Thyroid gland (tissue), 4 donors: ENCODE data around the gene ECPAS. TPM values are rescaled to one million over a fixed set of nuclear protein-coding genes. Genes with fewer than 3 reads are reported as not detected.
"Not testable (repeated sequence)": the region's sequence is repeated elsewhere in the genome, so short reads cannot be mapped to it uniquely, and the experiment has no call there.

Experiments used
- DNase-seq, 2 donors: peaks; one replicate each; pipeline ENCODE4 v3.0.0-alpha.2; 2019
- H3K27ac ChIP-seq, 3 donors: fragments of 200-600 bp; sonication (generic); 1 replicate in 2 of 3; 2 replicates in 1 of 3; pipeline ENCODE4 v1.5.1; 2016 to 2019; ENCODE audit warnings: mild to moderate bottlenecking in 1 of 3, moderate library complexity in 1 of 3
- H3K27me3 ChIP-seq: fragments of 200-600 bp; sonication (generic); one replicate; pipeline ENCODE4 v1.5.1; 2019
- H3K36me3 ChIP-seq, 2 donors: fragments of 200-600 bp; sonication (generic); one replicate each; pipeline ENCODE4 v1.5.1; 2016 to 2019
- H3K4me1 ChIP-seq, 2 donors: fragments of 200-600 bp; sonication (generic); one replicate each; pipeline ENCODE4 v1.5.1; 2017 to 2019
- H3K4me3 ChIP-seq, 3 donors: fragments of 200-600 bp; sonication (generic); replicated peaks in 1 of 3; 1 replicate in 2 of 3; 2 replicates in 1 of 3; pipeline ENCODE4 v1.5.1; 2016; ENCODE audit warnings: mild to moderate bottlenecking in 1 of 3
- H3K9me3 ChIP-seq: fragments of 200-600 bp; sonication (generic); one replicate; pipeline ENCODE4 v1.5.1; 2017
- POLR2A ChIP-seq, 2 donors: fragments of 450-650 bp; IDR thresholded peaks; one replicate each; pipeline ENCODE4 v1.6.1; 2017; ENCODE audit warnings: antibody characterized with exemption in 2 of 2, mild to moderate bottlenecking in 2 of 2, moderate library complexity in 1 of 2
- WGBS, 2 donors: methylation state at CpG; one replicate each; pipeline ENCODE4 v1.1.5; 2017; 5-methylcytosine and 5-hydroxymethylcytosine counted together
- intact Hi-C: fragments of 100-400 bp; cut with DNase I; formaldehyde crosslinking; loops from one replicate; pipeline ENCODE4 v1.15.1; 2023
- total RNA-seq, 4 donors: library from RNA; depleted of rRNA; stranded (reverse); fragments of >200 nt; gene quantifications; one replicate each; pipeline ENCODE4 v1.2.3, GENCODE V29; 2016
- TF ChIP-seq, protein P1 (sequence below), 6 experiments: fragments of 200-600 bp in 3 of 6; fragments of 450-650 bp in 3 of 6; sonication (generic) in 3 of 6; IDR thresholded peaks; one replicate each; pipeline ENCODE4 v1.5.1; 2016 to 2019; ENCODE audit warnings: antibody characterized with exemption in 6 of 6, mild to moderate bottlenecking in 2 of 6, inconsistent platforms in 1 of 6, moderate library complexity in 1 of 6

Gene ECPAS
- total RNA-seq, 4 donors from 2014 or later, result 78.1 to 128 (median 81.5) TPM

DNA sequence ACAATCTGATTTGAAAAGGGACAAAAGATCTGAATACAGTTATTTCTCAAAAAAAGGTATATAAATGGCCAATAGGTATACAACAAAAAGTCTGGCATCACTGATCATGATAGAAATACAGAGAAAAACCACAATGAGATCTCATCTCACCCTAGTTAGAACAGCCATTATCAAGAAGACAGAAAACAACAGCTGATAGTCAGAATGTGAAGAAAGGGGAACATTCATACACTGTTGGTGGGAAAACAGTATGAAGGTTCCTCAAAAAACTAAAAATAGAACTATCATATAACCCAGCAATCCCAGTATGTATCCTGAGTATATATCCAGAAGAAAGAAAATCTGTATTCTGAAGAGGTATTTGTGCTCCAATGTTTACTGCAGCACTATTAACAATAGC is 78.5 kb downstream of the ECPAS start:
- peaks cover 36 to 54% of the 10 kb centered on the region in 2 donors for H3K36me3 ChIP-seq
- no peak overlapping the region for H3K27ac ChIP-seq
- intact Hi-C loops, result no loop called here
- H3K4me1 ChIP-seq, result no peaks in the 10 kb centered on the region
- no peaks in the 10 kb centered on the region for H3K27me3 ChIP-seq
- no peak overlapping the region for H3K4me3 ChIP-seq
- TF ChIP-seq POLR2A (IDR thresholded peaks at IDR 0.05), result no peak
- TF ChIP-seq, protein P1, sequence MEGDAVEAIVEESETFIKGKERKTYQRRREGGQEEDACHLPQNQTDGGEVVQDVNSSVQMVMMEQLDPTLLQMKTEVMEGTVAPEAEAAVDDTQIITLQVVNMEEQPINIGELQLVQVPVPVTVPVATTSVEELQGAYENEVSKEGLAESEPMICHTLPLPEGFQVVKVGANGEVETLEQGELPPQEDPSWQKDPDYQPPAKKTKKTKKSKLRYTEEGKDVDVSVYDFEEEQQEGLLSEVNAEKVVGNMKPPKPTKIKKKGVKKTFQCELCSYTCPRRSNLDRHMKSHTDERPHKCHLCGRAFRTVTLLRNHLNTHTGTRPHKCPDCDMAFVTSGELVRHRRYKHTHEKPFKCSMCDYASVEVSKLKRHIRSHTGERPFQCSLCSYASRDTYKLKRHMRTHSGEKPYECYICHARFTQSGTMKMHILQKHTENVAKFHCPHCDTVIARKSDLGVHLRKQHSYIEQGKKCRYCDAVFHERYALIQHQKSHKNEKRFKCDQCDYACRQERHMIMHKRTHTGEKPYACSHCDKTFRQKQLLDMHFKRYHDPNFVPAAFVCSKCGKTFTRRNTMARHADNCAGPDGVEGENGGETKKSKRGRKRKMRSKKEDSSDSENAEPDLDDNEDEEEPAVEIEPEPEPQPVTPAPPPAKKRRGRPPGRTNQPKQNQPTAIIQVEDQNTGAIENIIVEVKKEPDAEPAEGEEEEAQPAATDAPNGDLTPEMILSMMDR (IDR thresholded peaks at IDR 0.05), result no peak
- DNase-seq, result no peak
- no peaks in the 10 kb centered on the region for H3K9me3 ChIP-seq

DNA sequence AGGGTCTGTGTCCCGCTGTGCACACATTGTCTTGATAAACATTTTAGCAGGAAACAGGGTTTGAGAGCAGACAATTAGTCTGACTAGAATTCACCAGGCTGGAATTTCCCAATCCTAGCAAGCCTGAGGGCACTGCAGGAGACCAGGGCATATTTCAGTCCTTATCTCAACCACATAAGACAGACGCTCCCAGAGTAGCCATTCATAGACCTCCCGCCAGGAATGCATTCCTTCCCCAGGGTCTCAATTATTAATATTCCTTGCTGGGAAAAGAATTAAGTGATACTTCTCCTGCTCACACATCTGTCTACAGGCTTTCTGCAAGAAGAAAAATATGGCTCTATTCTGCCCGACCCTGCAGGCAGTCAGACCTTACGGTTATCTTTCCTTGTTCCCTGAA is 82.7 kb downstream of the ECPAS start:
- peaks cover 32 to 52% of the 10 kb centered on the region in 2 donors for H3K36me3 ChIP-seq
- H3K27ac ChIP-seq, H3K4me1 ChIP-seq, H3K4me3 ChIP-seq, intact Hi-C loops, H3K27me3 ChIP-seq, DNase-seq, H3K9me3 ChIP-seq: not testable (repeated sequence)
- WGBS, 2 donors, result 97 to 98% methylated on average over 5 of the region's 5 CpGs

DNA sequence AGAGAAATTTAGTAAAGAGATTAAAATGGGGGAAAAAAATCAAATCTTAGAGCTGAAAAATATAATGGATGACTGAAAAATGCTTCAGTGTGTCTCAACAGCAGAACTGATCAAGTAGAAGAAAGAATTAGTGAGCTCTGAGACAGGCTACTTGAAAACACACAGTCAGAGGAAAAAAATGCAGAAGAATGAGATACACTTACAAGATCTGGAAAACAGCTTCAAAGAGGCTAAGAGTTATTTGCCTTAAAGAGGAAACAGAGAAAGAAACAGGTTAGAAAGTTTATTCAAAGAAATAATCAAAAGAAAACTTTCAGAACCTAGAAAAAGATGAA is 83.7 kb downstream of the ECPAS start:
- no peak for DNase-seq
- no peak for TF ChIP-seq POLR2A (IDR thresholded peaks at IDR 0.05)
- TF ChIP-seq, protein P1 (IDR thresholded peaks at IDR 0.05), result no peak
- Histone ChIP-seq H3K36me3 (peaks cover 34 to 59% of the 10 kb centered on the region in 2 donors), H3K4me3 (no peak overlapping the region), H3K27me3 (no peaks in the 10 kb centered on the region), H3K9me3 (no peaks in the 10 kb centered on the region), H3K4me1 (no peaks in the 10 kb centered on the region), H3K27ac (no peak overlapping the region)
- intact Hi-C loops, result no loop called here

DNA sequence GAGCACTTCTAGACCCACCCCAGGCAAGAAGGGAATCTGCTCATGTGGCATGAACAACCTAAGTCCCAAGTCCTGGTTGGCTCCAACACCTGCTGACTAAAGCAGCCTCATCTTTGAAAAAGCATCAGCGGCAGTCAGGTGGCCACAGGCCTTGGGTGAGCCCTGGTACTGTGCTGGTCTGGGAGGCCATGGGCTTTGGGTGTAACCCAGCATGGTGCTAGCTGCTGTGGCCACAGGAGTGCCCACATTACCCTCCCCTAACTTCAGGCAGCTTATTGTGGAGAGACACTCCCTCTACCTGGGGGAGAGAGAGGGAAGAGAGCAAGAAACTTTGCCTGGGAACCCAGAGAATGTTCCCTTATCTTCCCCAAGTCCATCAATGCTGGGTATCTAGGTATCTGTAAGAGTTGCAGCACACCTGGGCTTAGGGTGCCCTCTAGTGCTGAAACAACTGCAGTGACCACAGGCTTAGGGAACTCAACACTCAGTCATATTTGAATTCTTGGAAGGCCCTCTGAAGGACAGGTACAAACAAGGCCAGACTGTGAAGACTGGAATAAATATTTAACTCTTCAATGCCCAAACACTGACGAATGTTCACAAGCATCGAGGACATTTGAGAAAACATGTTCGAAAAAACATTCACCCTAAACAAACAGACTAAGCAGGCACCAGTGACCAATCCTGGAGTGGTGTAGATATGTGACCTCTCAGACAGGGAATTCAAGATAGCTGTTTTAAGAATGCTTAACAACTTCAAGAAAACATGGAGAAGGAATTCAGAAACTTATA is 84.2 kb downstream of the ECPAS start:
- Histone ChIP-seq H3K4me3 (no peak overlapping the region), H3K36me3 (peaks cover 37 to 59% of the 10 kb centered on the region in 2 donors), H3K27me3 (no peaks in the 10 kb centered on the region), H3K9me3 (no peaks in the 10 kb centered on the region), H3K27ac (no peak overlapping the region), H3K4me1 (no peaks in the 10 kb centered on the region)
- WGBS, 2 donors, result 85 to 86% methylated on average over 4 of the region's 4 CpGs
- intact Hi-C loops, result no loop called here
- no peak for DNase-seq
- no peak for TF ChIP-seq POLR2A (IDR thresholded peaks at IDR 0.05)
- TF ChIP-seq, protein P1 (IDR thresholded peaks at IDR 0.05), result peak in 1 of 6 experiments; percentile 25

DNA sequence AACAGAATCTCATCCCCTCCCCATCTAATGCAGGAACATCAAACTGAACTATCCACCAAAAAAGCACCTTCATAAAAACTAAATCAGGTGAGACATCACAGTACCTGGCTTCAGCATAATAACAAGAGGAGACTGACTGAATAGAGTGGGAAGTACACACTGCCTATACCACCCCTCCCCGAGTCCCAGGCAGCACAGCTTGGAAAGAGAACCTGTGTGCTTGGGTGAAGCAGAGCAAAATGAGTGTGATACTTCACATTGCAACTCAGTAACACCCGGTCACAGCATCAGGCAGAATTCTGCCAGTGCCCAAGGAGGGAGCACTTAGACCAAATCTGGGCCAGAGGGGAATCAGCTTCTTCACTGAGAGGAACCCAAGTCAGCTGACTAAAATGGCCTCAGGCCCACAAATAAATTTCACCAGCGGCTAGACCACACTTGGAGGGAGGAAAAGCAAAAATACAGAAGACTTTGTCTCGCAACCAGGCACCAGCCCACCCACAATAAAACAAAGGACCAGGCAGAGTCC is 84.9 kb downstream of the ECPAS start:
- TF ChIP-seq, protein P1 (IDR thresholded peaks at IDR 0.05), result no peak
- TF ChIP-seq POLR2A (IDR thresholded peaks at IDR 0.05), result no peak
- Histone ChIP-seq H3K9me3 (no peaks in the 10 kb centered on the region), H3K27me3 (no peaks in the 10 kb centered on the region), H3K4me3 (no peak overlapping the region), H3K27ac (no peak overlapping the region), H3K36me3 (peaks cover 35 to 52% of the 10 kb centered on the region in 2 donors), H3K4me1 (no peaks in the 10 kb centered on the region)
- DNase-seq, result no peak
- intact Hi-C loops, result no loop called here
- 94 to 96% methylated on average over 3 to 4 of the region's 4 CpGs for WGBS, 2 donors
